ENCODE results near the gene LHPP. TPM values are rescaled to one million over a fixed set of nuclear protein-coding genes. Genes with fewer than 3 reads are reported as not detected.

The LHPP gene
- total RNA-seq, 1 experiment from 2014 or later: 9.4 TPM

DNA sequence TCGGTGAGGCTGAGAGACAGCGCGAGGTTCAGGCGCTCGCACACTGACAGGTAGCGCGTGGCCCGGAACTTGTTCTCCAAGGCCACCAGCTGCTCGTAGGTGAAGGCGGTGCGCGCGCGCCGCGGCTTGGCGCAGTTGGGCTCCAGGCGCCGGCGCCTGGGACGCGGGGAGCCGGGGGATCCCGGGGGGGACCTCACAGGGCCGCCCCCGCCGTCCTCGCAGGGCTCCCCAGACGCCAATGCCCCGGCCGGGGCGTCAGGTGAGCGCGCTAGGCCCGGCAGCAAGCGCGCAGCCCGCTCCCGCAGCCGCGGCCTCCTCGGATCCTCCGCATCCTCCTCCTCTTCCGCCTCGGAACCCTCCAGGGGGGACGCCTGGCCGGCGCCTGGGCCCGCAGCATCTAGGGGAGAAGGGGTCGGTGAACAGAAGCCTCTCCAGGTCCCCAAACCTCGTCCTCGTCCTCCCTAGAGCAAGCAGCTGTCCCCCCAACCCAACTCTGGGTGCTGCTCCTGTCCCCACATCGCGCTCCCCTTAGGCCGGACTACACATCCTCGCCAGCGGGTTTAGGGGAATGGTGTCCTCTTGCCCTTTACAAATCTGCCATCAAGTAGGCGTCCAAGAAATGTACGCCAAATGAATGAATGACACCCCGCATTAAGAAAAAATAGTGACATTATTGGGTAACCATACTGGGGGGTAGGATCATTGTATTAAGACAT lies 13.7 kb upstream of the LHPP start:
- no peak for DNase-seq (ENCODE audit: low read depth)

- no peak for DNase-seq (ENCODE audit: low read depth)
These were observed 12.9 kb upstream of the LHPP start for GRCh38 chr10:124448696-124449169.

- DNase-seq (ENCODE audit: low read depth): no peak
These were observed 12.2 kb upstream of the LHPP start for GRCh38 chr10:124449170-124450011.

GRCh38 chr10:124450012-124450782 lies 11.4 kb upstream of the LHPP start, which contains the start of gene NKX1-2:
Gene NKX1-2 (minus strand): TSS chr10:124450035. CDS start chr10:124449943, 92 bp downstream.
- DNase-seq (ENCODE audit: low read depth): no peak

- no peak for DNase-seq (ENCODE audit: low read depth)
These were observed 10.9 kb upstream of the LHPP start for GRCh38 chr10:124450783-124451057.

- no peak for DNase-seq (ENCODE audit: low read depth)
These were observed 10.3 kb upstream of the LHPP start for GRCh38 chr10:124451276-124451675.

- no peak for DNase-seq (ENCODE audit: low read depth)
These were observed 7.5 kb upstream of the LHPP start for GRCh38 chr10:124453960-124454610.

GRCh38 chr10:124455441-124455840 lies 6.2 kb upstream of the LHPP start:
- DNase-seq (ENCODE audit: low read depth): no peak

- no peak for DNase-seq (ENCODE audit: low read depth)
These were observed 3.1 kb upstream of the LHPP start for GRCh38 chr10:124458473-124458872.

GRCh38 chr10:124458889-124459288 lies 2.7 kb upstream of the LHPP start:
- DNase-seq (ENCODE audit: low read depth): no peak

DNA sequence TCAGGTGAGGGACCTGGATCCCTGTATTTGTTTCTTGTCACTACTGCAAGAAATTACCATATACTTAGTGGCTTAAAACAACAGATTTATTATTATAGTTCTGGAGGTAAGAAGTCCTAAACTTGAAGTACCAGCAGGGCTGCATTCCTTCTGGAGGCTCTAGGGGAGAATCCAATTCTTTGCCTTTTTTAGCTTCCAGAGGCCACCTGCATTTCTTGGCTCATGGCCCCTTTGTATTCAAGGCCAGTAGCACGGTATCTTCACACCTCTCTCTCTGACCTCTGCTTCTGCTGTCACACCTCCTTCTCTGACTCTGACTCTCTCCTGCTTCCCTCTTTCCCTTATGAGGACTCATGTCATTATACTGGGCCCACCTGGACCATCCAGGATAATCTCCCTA lies 2.2 kb upstream of the LHPP start:
- no peak for DNase-seq (ENCODE audit: low read depth)

DNA sequence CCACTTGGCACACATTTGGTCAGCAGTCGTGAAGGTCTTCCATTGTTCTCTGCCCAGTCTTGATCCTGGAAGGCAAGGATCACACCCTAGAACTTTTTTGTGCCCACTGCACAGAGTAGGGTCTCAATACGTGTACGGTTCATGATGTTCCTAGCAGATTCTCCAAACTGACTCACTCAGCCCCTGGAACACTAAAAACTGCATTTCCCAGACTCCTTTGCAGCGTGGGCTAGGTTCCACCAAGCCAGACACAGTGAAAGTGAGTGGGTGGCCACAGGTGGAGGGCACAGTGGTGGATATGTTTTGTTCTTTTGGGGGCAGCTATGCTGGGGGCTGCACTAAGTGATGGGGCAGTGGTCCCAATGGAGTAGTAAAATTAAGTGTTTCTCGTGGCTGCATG lies 1.5 kb upstream of the LHPP start:
- no peak for DNase-seq (ENCODE audit: low read depth)

GRCh38 chr10:124462348-124462695 lies 699 bp downstream of the LHPP start:
- DNase-seq (ENCODE audit: low read depth): no peak

GRCh38 chr10:124464028-124464965 lies 2.7 kb downstream of the LHPP start:
- no peak for DNase-seq (ENCODE audit: low read depth)

DNA sequence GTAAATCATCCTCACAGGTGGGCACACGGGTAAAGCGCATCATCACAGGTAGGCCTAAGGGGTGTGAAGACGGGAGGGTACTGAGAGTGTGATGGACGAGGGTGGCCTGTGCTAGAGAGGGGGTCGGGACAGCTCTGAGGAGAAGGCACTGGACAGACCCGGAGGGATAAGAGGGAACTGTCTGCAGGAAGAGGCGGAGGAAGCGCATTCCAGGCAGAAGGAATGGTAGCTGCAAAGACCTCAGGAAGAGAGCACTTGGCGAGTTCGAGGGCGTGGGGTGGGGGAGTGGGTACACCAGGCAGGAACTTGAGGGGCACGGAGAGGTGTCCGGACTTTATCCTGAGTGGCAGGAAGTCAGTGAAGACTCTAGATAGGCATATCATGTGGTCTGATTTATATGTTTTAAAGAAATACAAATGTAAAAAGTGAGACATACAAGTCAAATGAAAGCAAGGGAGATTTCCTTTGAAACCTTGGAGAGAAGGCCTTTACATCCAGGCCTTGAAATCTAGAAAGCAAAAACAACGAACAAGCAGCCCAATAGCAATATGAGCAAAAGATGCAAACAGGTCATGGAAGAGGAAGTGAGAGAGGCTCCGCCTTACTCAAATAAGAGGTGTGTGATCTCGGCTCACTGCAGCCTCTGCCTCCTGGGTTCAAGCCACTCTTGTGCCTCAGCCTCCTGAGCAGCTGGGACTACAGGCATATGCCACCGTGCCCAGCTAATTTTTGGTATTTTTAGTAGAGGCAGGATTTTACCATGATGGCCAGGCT lies 3.6 kb downstream of the LHPP start:
- no peak for DNase-seq (ENCODE audit: low read depth)

DNA sequence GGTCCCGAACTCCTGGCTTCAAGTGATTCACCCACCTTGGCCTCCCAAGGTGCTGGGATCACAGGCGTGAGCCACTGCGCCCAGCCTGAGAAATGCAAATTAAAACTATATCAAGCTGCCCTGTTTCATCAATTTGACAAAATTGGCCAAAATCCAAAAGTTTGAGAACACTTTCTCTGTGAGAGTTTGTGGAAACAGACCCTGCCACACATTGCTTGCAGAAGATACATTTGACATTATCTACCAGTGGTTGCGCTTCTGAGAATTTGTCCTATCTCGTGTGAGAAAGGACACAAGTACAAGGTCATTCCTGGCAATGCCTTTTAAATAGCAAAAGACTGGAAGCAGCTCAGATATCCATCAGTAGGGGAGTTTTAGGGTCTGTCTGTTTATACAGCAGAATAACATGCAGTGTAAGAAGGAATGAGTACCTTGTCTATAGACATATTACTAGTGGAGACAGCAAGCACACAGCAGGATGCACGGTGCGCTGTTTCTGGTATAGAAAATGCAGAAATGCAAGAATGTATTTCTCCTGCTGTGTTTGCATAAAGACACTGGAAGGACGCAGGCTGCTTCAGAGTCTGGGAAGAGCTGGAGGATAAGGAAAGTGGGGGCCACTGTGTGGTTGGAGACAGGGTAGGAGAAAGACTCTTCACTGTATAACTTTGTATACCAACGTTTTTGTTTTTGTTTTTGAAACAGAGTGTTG lies 4.3 kb downstream of the LHPP start:
- DNase-seq (ENCODE audit: low read depth): no peak

- no peak for DNase-seq (ENCODE audit: low read depth)
These were observed 5.5 kb downstream of the LHPP start for GRCh38 chr10:124467165-124467564.

- DNase-seq (ENCODE audit: low read depth): no peak
These were observed 7.0 kb downstream of the LHPP start for GRCh38 chr10:124468624-124469023.

DNA sequence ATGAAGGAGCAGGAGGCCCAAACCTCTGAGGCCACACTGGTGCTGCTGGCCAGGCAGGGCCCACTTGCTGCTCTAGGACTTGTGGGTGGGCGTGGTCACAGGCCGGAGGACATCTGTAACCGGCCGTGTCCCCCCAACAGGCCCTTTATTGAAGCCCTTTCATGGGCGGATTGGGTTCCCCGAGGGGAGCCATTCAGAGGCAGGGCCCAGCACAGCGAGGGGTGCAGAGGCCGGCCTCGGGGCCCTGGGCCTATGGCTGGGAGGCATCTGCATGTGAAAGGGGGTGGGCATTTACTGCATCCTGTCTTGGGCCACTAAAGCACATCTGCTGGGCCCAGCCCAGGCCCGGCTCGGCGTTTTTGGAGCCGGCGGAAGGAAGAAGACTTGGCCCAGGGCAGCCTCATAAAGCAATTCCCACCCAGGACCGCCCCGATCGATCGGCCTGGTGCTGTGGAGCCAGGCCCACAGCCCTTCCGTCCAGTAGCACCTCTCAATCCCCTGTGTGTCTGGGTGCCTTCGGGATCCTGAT lies 8.4 kb downstream of the LHPP start:
- DNase-seq (ENCODE audit: low read depth): no peak
